HG02870 (cell line): Measurements from ENCODE around the gene BCKDK.
A peak's percentile ranks its signal among the peaks of the same experiment; 100 is the strongest.
"Not testable (repeated sequence)": the region's sequence is repeated elsewhere in the genome, so short reads cannot be mapped to it uniquely, and the experiment has no call there.

Source experiments
- ATAC-seq: cut with Tn5 transposase; IDR thresholded peaks from one replicate; pipeline ENCODE4 v1.9.1; 2021; ENCODE audit warnings: mild to moderate bottlenecking, moderate library complexity; ENCODE audit not compliant: unreplicated experiment

Gene BCKDK

GRCh38 chr16:31094424-31095120 is 13.6 kb upstream of the BCKDK start, which contains the start of gene VKORC1:
TSS of gene VKORC1 (minus strand) at chr16:31094797. CDS start at chr16:31094729, 68 bp downstream.
- peak; percentile 78 for ATAC-seq

GRCh38 chr16:31099860-31100638 is 8.1 kb upstream of the BCKDK start:
- no peak for ATAC-seq

DNA sequence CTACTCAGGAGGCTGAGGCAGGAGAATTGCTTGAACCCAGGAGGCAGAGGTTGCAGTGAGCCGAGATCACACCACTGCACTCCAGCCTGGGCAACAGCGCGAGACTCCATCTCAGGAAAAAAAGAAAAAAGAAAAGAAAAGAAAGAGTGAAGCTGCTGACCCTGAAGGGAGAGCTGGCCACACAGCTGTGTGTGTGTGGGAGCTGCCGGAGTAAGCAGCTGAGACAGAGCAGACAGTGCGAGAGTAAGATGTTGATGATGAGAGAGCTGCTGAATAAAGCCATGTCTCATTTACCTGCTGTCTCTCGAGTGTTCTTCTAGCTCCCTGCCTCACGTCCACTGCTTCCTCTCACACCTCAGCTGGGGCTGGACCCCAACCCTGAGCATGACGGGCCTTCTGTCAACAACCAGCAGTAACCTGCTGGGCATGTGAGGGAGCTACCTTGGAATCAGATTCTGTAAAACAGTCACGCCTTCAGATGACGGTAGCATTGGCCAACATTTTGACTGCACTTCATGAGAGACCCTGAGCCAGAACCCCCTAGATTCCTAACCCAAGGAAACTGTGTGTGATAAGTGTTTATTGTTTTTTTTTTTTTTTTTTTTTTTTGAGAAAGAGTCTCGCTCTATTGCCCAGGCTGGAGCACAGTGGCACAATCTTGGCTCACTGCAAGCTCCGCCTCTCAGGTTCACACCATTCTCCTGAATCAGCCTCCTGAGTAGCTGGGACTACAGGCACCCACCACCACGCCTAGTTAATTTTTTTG is 7.1 kb upstream of the BCKDK start:
- not testable (repeated sequence) for ATAC-seq

- no peak for ATAC-seq
Observed at GRCh38 chr16:31105677-31106213, 2.4 kb upstream of the BCKDK start.

DNA sequence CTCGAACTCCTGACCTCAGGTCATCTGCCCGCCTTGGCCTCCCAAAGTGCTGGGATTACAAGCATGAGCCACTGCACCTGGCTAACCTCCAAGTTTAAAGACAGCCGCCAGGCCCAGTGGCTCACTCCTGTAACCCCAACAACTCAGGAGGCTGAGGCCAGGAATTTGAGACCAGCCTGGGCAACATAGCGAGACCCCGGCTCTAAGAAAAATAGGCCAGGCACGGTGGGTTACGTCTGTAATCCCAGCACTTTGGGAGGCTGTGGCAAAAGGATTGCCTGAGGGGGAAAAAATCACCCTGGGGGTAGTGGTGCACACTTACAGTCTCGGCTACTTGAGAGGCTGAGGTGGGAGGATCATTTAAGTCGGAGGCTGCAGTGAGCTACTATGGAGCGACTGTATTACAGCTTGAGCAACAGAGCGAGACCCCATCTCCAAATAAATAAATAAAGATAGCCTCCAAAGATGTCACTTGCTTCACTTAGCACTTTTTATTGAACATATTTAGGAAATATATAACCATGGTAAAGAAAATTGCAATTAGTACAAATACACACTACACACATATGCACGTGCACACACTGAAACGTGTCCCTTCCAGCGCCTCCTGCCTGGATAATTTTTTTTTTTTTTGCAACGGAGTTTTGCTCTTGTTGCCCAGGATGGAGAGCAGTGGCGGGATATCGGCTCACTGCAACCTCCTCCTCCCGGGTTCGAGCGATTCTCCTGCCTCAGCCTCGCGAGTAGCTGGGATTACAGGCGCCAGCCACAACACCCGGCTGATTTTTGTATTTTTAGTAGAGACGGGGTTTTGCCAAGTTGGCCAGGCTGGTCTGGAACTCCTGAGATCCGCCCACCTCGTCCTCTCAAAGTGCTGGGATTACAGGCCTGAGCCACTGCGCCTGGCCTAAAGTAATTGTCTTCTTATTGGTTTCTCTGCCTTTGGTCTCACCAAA is 1.4 kb upstream of the BCKDK start:
- ATAC-seq, result no peak

DNA sequence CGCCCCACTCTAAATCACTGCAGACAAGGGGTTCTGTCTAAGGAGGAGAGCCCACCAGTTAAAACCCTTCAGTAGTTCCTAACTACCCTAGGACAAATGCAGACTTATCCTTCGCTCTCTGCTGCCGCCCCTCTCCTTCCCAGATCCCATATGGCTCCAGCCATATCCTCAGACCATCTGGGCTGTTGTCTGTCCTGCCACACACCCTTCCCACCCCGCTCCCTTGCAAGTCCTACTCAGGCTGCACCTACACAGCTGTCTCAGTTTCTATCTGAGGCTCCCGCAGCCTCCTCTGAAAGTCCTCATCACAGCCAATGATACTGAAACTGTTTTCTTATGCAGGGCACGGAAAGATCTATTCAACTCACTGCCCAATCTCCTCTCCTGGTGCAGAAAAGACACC is 720 bp upstream of the BCKDK start:
- peak; percentile 51 for ATAC-seq

DNA sequence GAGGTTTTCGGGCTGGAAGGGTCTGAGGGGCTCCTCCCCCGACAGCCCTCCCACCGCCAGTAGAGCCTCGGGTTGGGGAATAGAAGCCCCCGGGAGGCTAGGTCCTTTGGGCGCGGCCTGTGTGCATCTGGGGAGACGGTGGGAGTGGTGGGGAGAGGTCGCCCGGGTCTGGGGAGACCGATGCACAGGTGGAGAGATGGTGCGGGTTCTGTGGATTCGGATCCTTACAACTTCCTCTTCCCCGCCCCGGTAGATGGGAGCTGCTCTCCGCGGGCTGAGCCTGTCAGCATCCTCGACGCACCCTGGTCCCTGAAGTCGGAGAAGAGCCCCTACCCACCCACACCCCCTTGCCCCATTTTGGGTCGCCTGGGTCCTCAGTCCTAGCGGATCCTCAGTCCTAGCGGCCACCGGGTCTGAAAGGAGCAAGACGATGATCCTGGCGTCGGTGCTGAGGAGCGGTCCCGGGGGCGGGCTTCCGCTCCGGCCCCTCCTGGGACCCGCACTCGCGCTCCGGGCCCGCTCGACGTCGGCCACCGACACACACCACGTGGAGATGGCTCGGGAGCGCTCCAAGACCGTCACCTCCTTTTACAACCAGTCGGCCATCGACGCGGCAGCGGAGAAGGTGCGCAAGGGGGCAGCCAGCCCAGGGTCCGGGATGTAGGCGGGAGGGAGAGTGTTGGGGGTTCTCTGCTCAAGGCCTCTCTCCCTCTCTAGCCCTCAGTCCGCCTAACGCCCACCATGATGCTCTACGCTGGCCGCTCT is 790 bp downstream of the BCKDK start:
- ATAC-seq, result no peak

DNA sequence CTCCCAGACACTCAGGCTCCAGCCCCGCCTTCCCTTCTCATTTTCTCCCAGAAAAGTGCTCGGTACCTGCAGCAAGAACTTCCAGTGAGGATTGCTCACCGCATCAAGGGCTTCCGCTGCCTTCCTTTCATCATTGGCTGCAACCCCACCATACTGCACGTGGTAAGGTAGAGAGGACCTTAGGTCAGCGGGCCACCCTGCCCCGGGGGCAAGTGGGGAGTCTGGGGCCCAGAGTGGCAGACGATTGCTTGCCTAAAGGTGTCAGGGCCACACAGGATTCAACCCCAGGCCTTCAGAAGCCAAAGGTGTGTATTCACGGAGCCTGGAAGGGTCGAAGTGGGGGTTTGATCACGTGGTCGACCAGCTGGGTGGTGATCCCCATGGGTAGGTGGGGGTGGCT is 1.4 kb downstream of the BCKDK start:
- no peak for ATAC-seq

GRCh38 chr16:31110106-31111034 is 2.2 kb downstream of the BCKDK start:
- no peak for ATAC-seq

- ATAC-seq, result no peak
Observed at GRCh38 chr16:31111881-31112466, 3.8 kb downstream of the BCKDK start.

DNA sequence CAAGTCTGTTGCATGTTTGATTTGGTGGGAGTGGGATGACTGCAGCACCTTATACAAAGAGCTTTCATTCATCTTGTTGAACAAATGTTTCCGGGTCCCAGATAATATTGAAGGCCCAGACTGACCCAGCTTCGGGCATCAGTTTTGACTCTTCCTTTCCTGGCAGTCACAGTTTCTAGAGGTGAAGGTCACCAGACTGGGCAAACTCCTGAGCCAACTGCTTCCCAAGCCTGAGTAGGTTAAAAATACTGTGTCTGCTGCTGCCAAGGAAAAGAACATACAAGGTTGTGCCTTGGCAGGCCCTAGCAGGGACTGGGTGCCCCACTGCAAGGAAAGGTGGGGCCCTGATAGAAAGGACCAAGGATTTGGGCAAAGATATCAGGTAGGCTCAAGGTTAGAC is 4.5 kb downstream of the BCKDK start:
- no peak for ATAC-seq

DNA sequence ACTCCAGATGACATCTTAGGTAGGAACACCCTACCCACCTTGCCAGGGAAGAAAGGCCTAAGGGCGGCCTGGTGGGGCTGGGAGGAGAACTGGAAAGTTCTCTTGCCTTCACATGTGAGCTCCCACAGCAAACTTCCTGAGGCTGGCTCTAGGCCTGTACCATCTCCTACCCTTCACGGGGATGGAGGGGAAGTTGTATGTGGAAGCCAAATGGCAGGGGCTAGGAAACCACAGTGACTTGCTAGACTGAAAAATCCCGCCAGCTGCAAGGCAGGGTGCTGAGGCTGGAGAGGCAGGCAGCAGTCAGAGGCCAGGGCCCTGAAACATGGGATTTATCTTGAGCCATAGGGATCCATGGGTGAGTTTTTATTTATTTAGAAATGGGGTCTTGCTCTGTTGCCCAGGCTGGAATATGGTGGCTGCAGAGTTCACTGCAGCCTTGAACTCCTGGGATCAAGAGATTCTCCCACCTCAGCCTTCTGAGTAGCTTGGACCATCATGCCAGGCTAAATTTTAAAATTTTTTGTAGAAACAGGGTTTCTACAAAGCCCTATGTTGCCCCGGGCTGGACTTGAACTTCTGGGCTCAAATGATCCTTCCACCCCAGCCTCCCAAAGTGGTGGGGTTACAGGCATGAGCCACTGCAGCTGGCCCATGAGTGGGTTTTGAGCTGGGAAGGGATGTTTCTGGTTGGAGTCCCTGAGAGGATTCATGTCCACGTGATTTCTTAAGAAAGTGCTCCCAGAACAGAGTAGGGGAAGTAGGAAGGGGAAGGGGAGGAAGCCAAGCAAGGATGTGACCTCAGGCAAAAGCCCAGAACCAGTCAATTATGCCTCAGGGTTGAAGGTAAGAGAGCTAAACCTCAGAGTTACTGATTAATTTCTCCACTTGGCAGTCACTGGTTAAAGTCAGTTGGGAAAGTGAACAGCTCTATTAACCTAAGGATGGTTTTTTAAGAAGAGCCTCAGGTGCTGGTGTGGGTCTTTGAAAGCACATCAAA is 5.2 kb downstream of the BCKDK start:
- no peak for ATAC-seq

DNA sequence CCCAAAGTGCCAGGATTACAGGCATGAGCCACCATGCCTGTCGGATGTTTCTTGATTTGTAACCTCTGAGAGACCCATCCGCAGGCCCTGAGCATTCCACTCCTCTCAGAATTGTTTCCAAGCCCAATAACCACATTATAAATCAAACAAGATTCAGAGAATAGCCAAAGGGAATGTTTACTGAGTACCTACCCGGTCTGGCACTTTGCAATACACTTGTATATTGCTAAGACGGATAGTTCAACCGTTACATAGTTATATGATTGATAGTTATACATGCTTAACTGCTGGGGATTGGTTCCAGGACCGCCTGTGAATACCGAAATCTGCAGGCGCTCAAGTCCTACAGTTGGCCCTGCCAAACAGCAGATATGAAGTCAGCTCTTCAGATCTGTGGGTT is 6.3 kb downstream of the BCKDK start:
- no peak for ATAC-seq

DNA sequence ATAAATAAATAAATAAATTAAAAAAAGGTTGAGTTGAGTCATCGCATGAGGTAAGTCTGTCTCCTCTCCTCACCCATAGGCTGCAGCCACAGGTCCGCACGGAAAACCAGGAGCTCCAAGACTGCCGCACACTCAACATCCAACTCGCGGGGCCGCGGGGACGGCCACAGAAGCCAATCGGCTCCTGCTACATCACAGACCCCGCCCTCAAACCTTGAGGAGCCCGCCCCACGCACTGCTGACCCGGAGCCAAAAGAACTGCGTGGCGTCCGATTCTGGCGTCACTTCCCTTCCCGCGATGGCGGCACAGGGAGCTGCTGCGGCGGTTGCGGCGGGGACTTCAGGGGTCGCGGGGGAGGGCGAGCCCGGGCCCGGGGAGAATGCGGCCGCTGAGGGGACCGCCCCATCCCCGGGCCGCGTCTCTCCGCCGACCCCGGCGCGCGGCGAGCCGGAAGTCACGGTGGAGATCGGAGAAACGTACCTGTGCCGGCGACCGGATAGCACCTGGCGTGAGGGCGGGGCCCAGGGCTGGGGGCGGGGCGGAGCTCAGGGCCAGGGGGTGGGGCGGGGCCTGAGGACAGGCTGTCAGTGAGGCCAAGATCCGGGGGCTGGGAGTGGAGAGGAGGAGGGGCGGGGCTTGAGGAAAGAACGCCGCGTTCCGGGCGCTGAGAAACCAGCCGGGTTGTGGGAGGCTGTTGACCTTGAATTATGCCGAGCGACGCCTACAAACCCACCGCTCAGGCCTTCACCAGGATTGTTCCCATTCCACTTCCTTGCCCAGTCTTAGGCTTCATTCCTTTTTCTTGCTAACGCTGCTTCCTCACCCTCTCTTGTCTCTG is 9.4 kb downstream of the BCKDK start, which contains the start of gene KAT8:
KAT8 (plus strand) TSS at position 281 of the 839 bp plus-strand sequence; CDS start at position 299, 18 bp downstream.
- peak; percentile 95 for ATAC-seq

DNA sequence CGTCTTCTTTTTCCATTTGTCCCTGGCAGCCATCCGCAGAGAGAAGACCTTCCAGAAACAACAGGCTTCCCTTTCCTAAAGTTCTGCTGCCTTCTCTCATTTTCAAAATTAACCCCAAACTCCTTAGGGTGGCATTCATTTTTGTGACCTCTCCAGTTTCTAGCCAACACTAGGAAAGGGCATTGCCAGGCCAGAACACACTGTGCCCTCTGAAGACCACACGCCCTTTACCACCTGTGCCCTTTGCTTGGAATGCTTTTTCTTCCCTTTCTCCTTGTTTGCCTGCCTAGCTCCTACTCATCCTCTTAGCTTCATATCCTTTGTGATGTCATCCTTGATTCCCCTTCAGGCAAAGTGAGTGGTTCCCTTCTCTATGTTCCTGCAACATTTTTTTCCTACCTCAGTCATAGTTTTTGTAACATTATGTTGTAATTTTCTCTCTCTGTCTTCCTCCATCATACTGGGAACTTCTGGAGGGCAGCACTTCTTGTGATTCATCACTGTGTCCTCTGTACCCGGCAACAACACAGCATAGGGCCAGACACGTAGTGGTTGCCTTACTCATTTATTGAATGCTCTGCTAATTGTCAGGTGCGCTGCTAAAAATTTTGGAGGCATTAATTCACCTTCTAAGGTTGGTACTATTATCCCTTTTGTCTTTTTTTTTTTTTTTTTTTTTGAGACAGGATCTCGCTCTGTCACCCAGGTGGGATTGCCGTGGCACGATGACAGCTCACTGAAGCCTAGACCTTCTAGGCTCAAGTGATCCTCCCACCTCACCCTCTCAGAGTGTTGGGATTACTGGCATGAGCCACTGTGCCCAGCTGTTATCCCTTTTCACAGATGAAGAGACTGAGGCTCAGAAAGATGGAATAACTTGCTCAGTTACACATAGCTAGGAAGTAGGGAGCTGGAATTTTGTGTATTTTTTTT is 10.3 kb downstream of the BCKDK start:
- no peak for ATAC-seq
